ENCODE results near the gene SMIM36.

DNA sequence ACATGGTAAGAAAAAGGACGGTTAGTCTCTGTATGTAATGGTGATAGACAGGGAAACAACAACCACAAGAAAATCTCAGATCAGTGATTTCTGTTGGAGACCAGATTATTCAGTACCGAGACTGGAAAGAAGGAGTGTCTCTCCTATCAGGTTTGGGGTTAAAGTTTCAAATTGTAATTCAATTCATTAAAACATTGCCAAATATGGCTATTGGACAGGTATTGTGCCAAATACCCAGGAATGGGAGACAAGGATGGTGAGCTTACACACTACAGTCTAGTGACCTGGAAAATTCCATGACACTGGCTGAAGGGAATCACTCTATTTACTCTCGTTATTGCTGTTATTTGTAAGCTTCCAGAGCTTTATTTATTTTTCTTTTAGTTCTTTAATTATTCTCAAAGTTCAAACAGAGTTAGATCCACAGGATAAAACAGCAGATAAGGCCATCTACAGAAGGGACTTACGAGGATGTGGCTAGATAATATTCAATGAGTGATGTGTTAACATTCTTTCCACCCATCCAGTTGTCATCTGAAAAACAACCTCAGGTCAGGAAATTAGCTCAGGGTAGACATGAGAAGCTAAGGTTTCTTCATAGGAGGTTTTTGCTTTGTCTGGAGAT is 64.6 kb downstream of the SMIM36 start:
- TF ChIP-seq POLR2A (IDR thresholded peaks at IDR 0.05; ENCODE audit: low read length) (no peak), GATA1 (IDR thresholded peaks at IDR 0.05; ENCODE audit: low read depth, low read length) (no peak)

All from erythroblast (primary cell).